Stomach (tissue), 9 donors: Measurements from ENCODE around the gene RIMS3. TPM values are rescaled to one million over a fixed set of nuclear protein-coding genes. Genes with fewer than 3 reads are reported as not detected.
A peak's percentile ranks its signal among the peaks of the same experiment; 100 is the strongest.

Experiments
- DNase-seq, 2 donors: peaks; one replicate each; pipeline versions ENCODE4 v3.0.0 to v3.0.0-alpha.2; 2013 to 2019
- H3K27ac ChIP-seq, 5 donors: fragments of 200-600 bp in 4 of 5; sonication (generic) in 4 of 5; one replicate each; pipeline ENCODE4 v1.5.1; 2013 to 2019; ENCODE audit warnings: mild to moderate bottlenecking in 1 of 5, moderate library complexity in 1 of 5
- H3K27me3 ChIP-seq, 3 donors: fragments of 200-600 bp; sonication (generic); one replicate each; pipeline ENCODE4 v1.5.1; 2017 to 2019; ENCODE audit warnings: mixed run types in 1 of 3
- H3K36me3 ChIP-seq, 4 donors: fragments of 200-600 bp; sonication (generic); 1 replicate in 3 of 4; 2 replicates in 1 of 4; pipeline ENCODE4 v1.5.1; 2016 to 2019
- H3K4me1 ChIP-seq, 4 donors: fragments of 200-600 bp; sonication (generic); one replicate each; pipeline ENCODE4 v1.5.1; 2016 to 2019
- H3K4me3 ChIP-seq, 4 donors: fragments of 200-600 bp; sonication (generic) in 3 of 4; one replicate each; pipeline ENCODE4 v1.5.1; 2016 to 2019; ENCODE audit warnings: mild to moderate bottlenecking in 1 of 4
- H3K9me3 ChIP-seq, 4 donors: fragments of 200-600 bp; sonication (generic); one replicate each; pipeline ENCODE4 v1.5.1; 2016 to 2019
- EP300 ChIP-seq: sonication (generic); formaldehyde crosslinking; IDR thresholded peaks from one replicate; pipeline ENCODE4 v1.6.1; 2017; ENCODE audit warnings: antibody characterized with exemption
- POLR2A ChIP-seq, 4 donors: fragments of 450-650 bp; IDR thresholded peaks; one replicate each; pipeline ENCODE4 v1.6.1; 2016; ENCODE audit warnings: antibody characterized with exemption in 4 of 4, control low read depth in 2 of 4, mild to moderate bottlenecking in 1 of 4, moderate library complexity in 1 of 4
- POLR2AphosphoS5 ChIP-seq, 3 donors: sonication (generic); formaldehyde crosslinking; IDR thresholded peaks; one replicate each; pipeline ENCODE4 v1.6.1; 2016; ENCODE audit warnings: antibody characterized with exemption in 3 of 3
- WGBS, 5 donors: extraction: QIAGEN DNeasy Blood & Tissue Kit in 3 of 5; methylation state at CpG; one replicate each; pipeline versions ENCODE4 v1.1.5 to v1.1.7; 2013 to 2018; 5-methylcytosine and 5-hydroxymethylcytosine counted together
- intact Hi-C: fragments of 100-400 bp; cut with DNase I; formaldehyde crosslinking; loops from one replicate; pipeline ENCODE4 v1.15.1; 2023; ENCODE audit warnings: low total_unique reads
- polyA plus RNA-seq, 3 donors: library from polyadenylated mRNA; stranded (reverse); fragments of 200-250 nt; gene quantifications; one replicate each; pipeline ENCODE4 v1.2.3, GENCODE V29; 2013
- total RNA-seq, 5 donors: library from RNA; depleted of rRNA; stranded (reverse); fragments of >200 nt; gene quantifications; one replicate each; pipeline versions ENCODE4 v1.1.0 to v1.2.3, GENCODE V29; 2014 to 2016
- TF ChIP-seq, protein P1 (sequence below), 7 experiments: fragments of 450-650 bp in 4 of 7; fragments of 200-600 bp in 3 of 7; sonication (generic) in 3 of 7; IDR thresholded peaks; one replicate each; pipeline ENCODE4 v1.5.1; 2016 to 2019; ENCODE audit warnings: antibody characterized with exemption in 7 of 7, control low read depth in 2 of 7, mild to moderate bottlenecking in 1 of 7
- donor health status: healthy with polysubstance abuse.
- donor health status: Bipolar disorder and iron deficiency.
- donor health status: healthy.

The RIMS3 gene
- total and polyA plus RNA-seq, 8 donors = 0.45 to 4.7 (median 2.5) TPM

- intact Hi-C loops = no loop called here
- TF ChIP-seq POLR2AphosphoS5 (IDR thresholded peaks at IDR 0.05) (no peak), POLR2A (IDR thresholded peaks at IDR 0.05) (no peak), EP300 (no peak)
- TF ChIP-seq, protein P1, sequence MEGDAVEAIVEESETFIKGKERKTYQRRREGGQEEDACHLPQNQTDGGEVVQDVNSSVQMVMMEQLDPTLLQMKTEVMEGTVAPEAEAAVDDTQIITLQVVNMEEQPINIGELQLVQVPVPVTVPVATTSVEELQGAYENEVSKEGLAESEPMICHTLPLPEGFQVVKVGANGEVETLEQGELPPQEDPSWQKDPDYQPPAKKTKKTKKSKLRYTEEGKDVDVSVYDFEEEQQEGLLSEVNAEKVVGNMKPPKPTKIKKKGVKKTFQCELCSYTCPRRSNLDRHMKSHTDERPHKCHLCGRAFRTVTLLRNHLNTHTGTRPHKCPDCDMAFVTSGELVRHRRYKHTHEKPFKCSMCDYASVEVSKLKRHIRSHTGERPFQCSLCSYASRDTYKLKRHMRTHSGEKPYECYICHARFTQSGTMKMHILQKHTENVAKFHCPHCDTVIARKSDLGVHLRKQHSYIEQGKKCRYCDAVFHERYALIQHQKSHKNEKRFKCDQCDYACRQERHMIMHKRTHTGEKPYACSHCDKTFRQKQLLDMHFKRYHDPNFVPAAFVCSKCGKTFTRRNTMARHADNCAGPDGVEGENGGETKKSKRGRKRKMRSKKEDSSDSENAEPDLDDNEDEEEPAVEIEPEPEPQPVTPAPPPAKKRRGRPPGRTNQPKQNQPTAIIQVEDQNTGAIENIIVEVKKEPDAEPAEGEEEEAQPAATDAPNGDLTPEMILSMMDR (IDR thresholded peaks at IDR 0.05) = no peak
- DNase-seq = no peak
- H3K27me3 ChIP-seq = no peaks in the 10 kb centered on the region
- H3K4me3 ChIP-seq = no peak overlapping the region
- no peaks in the 10 kb centered on the region for H3K36me3 ChIP-seq
- H3K27ac ChIP-seq = no peak overlapping the region
- H3K4me1 ChIP-seq = peaks cover 4 to 18% (median 10%) of the 10 kb centered on the region in 4 donors
- 72 to 88% (median 84%) methylated on average over 4 of the region's 4 CpGs for WGBS, 5 donors
- H3K9me3 ChIP-seq = no peaks in the 10 kb centered on the region
These were observed 8.0 kb upstream of the RIMS3 start for GRCh38 chr1:40673452-40673851.

- H3K36me3 ChIP-seq = no peaks in the 10 kb centered on the region
- peak overlapping the region in 3 of 4 donors; percentile 12 to 27 (median 21) for H3K4me3 ChIP-seq
- no peak overlapping the region for H3K27ac ChIP-seq
- peak; percentile 90 to 92 for DNase-seq
- H3K4me1 ChIP-seq = peaks cover 22 to 31% (median 28%) of the 10 kb centered on the region in 4 donors
- H3K9me3 ChIP-seq = no peaks in the 10 kb centered on the region
- 9 to 12% (median 11%) methylated on average over 21 of the region's 21 CpGs for WGBS, 5 donors
- TF ChIP-seq, protein P1 (IDR thresholded peaks at IDR 0.05) = peak in 5 of 7 experiments; percentile 65 to 97 (median 93)
- no peak for TF ChIP-seq POLR2A (IDR thresholded peaks at IDR 0.05)
- TF ChIP-seq POLR2AphosphoS5 (IDR thresholded peaks at IDR 0.05) = no peak
- H3K27me3 ChIP-seq = no peaks in the 10 kb centered on the region
- intact Hi-C loops = no loop called here
These were observed 3.5 kb upstream of the RIMS3 start for GRCh38 chr1:40668769-40669525.

DNA sequence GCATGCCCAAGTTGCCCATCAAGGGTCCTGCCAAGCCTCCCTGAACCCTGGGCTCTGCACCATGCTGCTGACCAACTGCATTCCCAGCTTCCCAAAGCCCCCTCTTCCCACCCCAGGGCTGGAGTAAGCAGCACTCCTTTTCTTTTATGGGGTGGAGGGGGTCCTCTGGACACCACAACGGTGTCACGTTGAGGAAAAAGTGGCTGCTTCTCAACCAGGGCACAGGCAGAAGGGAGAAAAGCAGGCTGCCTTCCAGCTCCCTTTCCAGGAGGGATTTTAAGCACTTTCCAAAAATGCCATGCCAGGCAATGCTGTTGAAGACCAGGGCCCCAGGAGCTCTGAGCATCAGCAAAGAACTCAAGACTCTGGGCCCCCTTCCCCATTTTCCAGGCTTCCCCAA is 691 bp downstream of the RIMS3 start:
- peaks cover 22 to 47% (median 36%) of the 10 kb centered on the region in 4 donors for H3K4me1 ChIP-seq
- intact Hi-C loops = no loop called here
- H3K36me3 ChIP-seq = no peaks in the 10 kb centered on the region
- H3K27ac ChIP-seq = peak overlapping the region in 2 of 5 donors; percentile 29 to 55
- TF ChIP-seq POLR2A (IDR thresholded peaks at IDR 0.05) = no peak
- TF ChIP-seq EP300 = no peak
- TF ChIP-seq, protein P1 (IDR thresholded peaks at IDR 0.05) = no peak
- no peak for TF ChIP-seq POLR2AphosphoS5 (IDR thresholded peaks at IDR 0.05)
- peak overlapping the region; percentile 69 to 81 (median 74) for H3K4me3 ChIP-seq
- no peaks in the 10 kb centered on the region for H3K27me3 ChIP-seq
- WGBS, 5 donors = 24 to 74% (median 58%) methylated on average over 2 of the region's 2 CpGs
- no peaks in the 10 kb centered on the region for H3K9me3 ChIP-seq
- DNase-seq = peak in 1 of 2 donors; percentile 13

DNA sequence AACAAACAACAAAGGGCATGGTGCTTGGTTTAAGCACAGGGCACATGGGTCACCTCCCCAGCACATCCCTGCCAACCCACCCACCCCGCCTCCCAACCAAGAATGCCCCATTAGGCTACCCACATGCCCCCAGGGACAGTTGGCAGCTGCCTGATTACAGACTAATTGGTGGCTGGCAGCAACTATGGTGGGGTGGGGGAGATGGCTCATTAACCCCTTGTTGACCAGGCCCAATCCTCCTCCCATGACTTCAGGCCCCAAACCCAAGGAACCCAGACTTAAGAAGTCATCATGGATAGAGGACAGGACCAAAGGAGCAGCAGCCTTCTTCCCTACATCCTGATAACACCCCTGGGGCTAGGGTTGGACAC is 1.3 kb downstream of the RIMS3 start:
- Histone ChIP-seq H3K4me3 (no peak overlapping the region), H3K4me1 (peaks cover 22 to 47% (median 36%) of the 10 kb centered on the region in 4 donors), H3K27me3 (no peaks in the 10 kb centered on the region), H3K27ac (no peak overlapping the region), H3K9me3 (no peaks in the 10 kb centered on the region), H3K36me3 (no peaks in the 10 kb centered on the region)
- intact Hi-C loops = no loop called here
- 80 to 100% (median 94%) methylated on average over 1 of the region's 1 CpG for WGBS, 5 donors
- TF ChIP-seq POLR2A (IDR thresholded peaks at IDR 0.05) = no peak
- no peak for TF ChIP-seq POLR2AphosphoS5 (IDR thresholded peaks at IDR 0.05)
- TF ChIP-seq EP300 = no peak
- TF ChIP-seq, protein P1 (IDR thresholded peaks at IDR 0.05) = no peak
- peak in 1 of 2 donors; percentile 32 for DNase-seq
